Activated T-cell treated with anti-CD3 and anti-CD28 coated beads, Interleukin-2, amount 50 U/mL, for 1 hour (primary cell): ENCODE results near the gene PPP1R16B.
"Not testable (repeated sequence)": the region's sequence is repeated elsewhere in the genome, so short reads cannot be mapped to it uniquely, and the experiment has no call there.

Experiments
- DNase-seq: peaks from one replicate; pipeline ENCODE4 v3.0.0-alpha.2; 2020

PPP1R16B gene

DNA sequence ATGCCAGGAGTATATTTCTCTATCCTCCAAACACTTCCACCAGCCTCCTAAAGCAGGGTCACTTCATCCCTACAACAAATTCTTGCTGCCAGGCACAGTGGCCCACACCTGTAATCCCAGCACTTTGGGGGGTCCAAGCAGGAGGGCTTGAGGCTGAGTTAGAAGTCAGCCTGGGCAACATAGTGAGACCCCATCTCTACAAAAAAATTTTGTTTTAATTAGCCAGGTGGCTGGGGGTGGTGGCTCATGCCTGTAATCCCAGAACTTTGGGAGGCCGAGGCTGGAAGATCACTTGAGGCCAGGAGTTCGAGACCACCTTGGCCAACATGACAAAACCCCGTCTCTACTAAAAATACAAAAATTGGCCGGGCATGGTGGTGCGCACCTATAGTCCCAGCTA, 11.4 kb upstream of the PPP1R16B start:
- DNase-seq = not testable (repeated sequence)

DNA sequence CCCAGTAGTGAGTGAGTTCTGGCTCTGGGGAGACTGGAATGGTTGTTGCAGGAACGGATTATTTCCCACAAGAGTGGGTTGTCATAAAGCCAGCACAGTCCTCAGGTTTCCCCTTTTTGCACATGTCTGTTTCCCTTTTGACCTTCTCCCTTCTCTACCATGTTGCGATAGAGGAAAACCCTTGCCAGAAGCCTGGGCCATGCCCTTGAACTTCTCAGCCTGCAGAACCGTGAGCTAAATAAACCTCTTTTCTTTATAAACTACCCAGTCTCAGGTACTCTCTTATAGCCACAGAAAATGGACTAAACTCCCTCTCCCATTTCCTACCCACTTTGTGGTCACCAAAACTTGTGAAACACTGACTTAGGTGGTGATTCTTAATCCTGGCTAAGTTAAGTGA, 7.2 kb upstream of the PPP1R16B start:
- DNase-seq = no peak

DNA sequence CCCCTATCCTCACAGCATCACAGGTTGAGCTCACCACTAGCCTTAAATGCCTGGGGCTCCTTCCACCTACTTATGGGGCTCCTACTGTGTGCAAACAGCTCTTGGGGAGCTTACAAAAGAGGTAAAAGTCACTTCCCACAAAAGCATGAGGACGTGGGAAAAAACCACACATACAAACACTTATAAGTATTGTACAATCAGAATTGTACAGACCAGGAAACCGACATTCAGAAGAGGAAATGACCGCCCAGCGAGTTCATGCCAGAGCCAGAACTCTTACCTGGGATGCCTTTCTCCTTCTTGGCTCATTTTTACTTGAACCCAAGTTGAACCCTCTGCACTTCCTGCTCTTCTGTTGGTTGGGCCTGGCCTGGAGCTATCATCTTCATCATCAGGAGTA, 6.3 kb upstream of the PPP1R16B start:
- DNase-seq = no peak

GRCh38 chr20:38800882-38801281, 4.6 kb upstream of the PPP1R16B start:
- DNase-seq = no peak

DNA sequence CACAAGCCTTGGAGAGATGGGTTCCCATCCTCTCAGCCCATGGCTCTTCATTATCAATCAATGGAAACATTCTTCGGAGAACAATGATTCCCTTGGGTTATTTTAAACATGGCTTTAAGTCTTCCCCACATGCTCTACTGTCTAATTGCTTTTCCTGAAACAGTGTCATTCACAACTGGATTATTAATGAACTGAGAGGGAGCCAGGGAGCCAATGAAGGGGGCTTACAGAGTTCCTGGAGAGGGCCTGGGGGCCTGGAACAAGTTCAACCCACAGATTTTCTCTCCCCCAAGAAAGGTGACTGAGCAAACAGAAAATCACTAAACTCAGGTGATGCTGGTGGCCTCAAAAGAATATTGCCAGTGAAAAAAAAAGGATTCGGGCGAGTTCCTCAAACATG, 1.3 kb upstream of the PPP1R16B start:
- DNase-seq = no peak

GRCh38 chr20:38804682-38805501, 605 bp upstream of the PPP1R16B start:
- peak; percentile 78 for DNase-seq

DNA sequence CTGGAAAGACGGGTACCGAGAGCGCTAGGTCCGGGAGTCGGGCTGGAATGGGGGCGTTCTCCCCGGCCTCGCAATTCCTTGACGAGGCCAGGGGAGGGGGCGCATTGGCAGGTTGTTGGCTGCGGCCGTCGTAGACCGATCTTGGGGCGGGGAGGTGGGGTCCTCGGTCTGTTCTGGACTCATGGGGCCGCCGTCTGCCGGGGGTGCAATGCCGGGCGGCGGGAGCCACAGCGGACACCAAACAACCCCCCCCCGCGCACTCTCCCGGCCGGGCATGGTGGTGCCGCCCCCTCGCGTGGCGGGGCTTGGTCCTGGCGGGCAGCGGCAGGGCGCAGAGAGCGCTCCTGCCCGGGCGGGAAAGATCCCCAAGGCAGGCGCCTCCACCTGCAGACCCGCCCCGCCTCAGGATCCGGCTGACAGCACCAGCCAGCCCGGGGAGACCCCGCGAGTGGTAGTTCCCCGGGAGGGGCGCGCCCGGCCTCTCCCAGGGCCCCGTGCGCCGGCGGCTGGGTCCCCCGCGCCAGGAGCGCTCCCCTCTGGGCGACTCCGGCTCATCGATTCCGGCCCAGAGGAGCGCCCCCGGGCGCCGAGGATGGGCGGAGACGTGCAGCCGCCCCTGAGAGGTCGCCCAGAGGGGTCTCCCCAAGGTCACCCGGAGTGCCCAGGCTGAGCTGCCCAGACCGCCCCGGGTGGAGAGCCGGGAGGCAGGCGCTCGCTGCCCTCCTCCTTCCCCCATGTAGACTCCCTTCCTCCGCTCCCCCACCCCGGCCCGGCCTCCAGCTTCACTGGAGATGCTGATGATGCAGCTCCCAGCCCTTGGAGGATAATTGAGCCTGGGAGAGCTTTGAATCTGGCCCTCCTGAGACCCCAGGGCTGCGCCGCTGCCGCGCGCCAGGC, 709 bp downstream of the PPP1R16B start:
- DNase-seq = peak; percentile 67

GRCh38 chr20:38806855-38807655, 1.6 kb downstream of the PPP1R16B start:
- peak; percentile 54 for DNase-seq

GRCh38 chr20:38809942-38810341, 4.4 kb downstream of the PPP1R16B start:
- no peak for DNase-seq

DNA sequence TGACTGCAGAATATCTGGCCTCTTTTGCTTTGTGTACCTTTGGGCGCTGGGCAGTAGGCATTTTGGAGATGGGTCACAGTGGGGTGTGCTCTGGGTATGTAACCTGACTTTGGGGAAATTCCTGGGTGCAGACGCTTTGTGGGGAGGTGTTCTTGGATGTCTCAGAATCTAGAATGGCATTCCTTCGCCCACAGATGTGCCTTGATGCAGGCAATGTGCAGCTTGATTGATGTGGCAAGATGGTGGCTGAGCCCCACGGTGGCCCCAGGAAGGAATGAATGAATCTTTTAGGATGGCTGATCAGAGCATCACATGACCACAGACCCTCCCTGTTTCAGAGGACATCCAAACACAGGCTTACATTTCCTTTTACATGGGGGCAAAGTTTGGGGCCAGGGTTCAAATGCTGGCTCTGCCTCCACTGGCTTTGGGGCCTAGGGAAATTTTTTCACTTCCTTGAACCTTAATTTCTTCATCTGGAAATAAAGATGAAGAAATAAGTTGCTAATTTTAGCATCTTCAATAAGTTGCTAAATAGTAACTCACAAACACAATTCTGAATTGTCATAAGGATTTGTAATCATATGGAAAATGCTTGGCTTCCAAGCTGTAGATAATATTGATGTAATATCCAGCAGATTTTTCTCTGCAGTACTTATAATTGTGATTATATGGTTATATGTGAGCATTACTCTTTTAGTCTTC, 5.6 kb downstream of the PPP1R16B start:
- no peak for DNase-seq

DNA sequence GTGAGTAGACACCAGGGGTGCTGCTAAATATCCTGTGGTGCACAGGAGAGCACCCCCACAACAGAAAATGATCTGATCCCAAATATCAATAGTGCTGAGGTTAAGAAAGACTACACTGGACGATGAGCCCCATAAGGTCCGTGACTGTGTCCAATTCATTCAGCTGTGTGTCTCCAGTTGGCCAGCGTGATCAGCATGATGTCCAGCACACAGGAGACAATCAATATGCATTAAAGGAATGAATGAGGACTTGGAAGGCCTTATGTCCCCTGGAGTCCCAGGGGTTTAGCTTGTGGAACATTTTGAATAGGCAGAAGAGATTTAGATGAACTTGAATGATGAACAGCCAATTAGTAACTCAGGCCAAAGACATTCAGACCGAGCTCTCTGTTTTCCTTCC, 6.3 kb downstream of the PPP1R16B start:
- no peak for DNase-seq

- no peak for DNase-seq
Observed at GRCh38 chr20:38812182-38812581, 6.7 kb downstream of the PPP1R16B start.

DNA sequence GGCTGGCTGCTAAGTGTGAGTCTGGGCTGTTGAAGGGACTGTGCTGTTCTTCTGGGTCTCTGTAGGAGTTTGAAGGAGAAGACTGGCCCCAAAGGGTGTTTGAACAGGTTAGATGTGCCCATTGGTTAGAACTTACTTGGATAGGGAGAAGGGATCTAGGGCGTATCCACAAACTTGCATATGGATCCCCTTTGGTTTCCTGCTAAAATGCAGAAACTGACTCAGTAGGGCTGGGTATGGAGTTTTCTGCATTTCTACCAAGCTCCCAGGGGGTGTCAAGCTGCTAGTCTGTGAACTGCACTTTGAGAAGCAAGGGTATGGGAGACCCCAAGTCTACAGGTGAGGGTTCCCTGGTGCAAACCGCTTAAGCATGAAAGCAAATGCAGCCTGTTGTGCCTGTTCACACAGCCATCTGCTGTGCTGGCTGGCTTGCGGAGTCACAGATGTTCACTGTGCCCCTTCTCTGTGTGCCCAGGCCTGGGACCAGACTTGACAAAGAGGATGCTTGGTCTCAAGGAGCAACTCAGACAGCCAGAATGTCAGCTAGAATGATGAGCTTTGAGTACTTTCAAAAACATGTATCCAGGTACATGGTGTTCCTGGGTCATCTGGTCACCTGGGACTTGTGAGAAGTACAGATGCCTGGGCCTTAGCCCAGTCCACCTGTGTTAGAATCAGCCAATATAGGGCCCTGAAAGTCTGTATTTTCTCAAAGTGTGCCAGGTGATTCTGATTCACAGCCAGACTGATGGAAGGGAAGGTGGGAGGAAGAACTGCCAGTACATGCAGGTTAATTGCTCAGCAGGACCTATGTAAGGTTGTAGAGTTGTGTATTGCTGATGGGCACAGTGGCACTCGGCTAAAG, 7.4 kb downstream of the PPP1R16B start:
- DNase-seq = no peak

DNA sequence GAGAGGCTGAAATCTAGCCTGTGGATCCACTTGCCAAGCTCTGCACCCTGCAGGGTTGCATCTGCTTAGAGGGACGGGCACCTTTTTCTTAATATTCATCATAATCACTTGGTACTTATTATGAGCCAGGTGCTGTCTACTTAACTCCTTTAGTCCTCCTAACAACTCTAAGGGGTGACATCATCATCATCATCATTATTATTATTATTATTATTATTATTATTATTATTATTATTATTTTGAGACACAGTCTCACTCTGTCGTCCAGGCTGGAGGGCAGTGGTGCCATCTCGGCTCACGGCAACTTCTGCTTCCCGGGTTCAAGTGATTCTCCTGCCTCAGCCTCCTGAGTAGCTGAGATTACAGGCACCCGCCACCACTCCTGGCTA, 8.1 kb downstream of the PPP1R16B start:
- not testable (repeated sequence) for DNase-seq

- DNase-seq = no peak
Observed at GRCh38 chr20:38815446-38815845, 9.9 kb downstream of the PPP1R16B start.

- DNase-seq = no peak
Observed at GRCh38 chr20:38818113-38819065, 12.9 kb downstream of the PPP1R16B start.

DNA sequence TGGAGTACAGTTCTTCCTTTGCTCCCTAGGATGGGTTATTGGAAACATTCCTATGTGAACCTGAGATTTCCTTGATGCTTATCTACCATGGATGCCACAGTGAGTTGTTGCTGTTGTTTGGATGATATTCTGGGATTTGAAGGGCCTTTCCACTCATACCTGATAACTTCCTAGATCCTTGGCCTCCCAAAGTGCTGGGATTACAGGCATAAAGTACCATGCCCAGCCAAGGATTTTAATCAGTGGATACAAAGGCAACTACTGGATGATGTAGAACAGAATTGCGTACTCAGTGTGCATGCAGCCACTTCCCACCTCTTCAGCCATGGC, 20.0 kb downstream of the PPP1R16B start:
- DNase-seq = no peak

GRCh38 chr20:38825901-38826625, 20.6 kb downstream of the PPP1R16B start:
- DNase-seq = no peak

DNA sequence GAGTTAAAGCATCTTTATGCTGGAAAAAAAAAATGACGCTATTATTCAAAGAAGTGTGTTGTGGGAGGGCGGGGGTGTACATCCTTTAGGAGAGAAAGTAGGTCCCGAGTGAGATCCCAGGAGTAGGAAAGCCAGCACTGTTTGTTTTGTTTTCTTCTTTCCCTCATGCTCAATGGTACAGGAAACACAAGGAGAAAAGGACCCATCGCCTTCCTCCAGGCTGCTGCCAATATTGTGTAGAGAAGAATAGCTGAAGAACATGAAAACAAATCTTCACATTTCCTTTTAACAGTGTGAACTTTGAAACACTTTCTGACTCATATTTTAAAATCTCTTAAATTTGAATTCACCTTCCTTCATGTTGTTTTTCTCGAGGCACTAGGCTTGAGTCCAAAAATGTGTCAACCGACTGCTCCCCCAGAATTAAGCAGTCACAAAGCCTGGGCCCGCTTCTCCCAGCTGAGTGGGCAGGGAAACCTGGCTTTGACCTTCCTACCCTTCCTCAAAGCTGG, 22.3 kb downstream of the PPP1R16B start:
- DNase-seq = no peak
